CD14-positive monocyte (primary cell): ENCODE results near the gene NECAB2. TPM values are rescaled to one million over a fixed set of nuclear protein-coding genes. Genes with fewer than 3 reads are reported as not detected.

Experiments used
- DNase-seq, 3 donors: peaks; one replicate each; pipeline ENCODE4 v3.0.0-alpha.2; 2011 to 2022
- H2AFZ ChIP-seq: 2 replicates; pipeline ENCODE4 v1.6.0; 2012; ENCODE audit warnings: mild to moderate bottlenecking, low read depth, low read length, inconsistent platforms; ENCODE audit not compliant: insufficient read depth, poor library complexity, severe bottlenecking
- H3K27ac ChIP-seq, 2 donors: 1 replicate in 1 of 2; 2 replicates in 1 of 2; pipeline ENCODE4 v1.5.1; 2012 to 2013; ENCODE audit warnings: low read length in 2 of 2, control low read depth in 1 of 2, inconsistent platforms in 1 of 2, low read depth in 1 of 2, mild to moderate bottlenecking in 1 of 2
- H3K27me3 ChIP-seq, 2 donors: one replicate each; pipeline versions ENCODE4 v1.6.0 to v1.6.1; 2011 to 2013; ENCODE audit warnings: low read length in 2 of 2; ENCODE audit not compliant: control insufficient read depth in 2 of 2, insufficient read depth in 2 of 2
- H3K36me3 ChIP-seq, 2 donors: replicated peaks in 1 of 2; 1 replicate in 1 of 2; 2 replicates in 1 of 2; pipeline versions ENCODE4 v1.5.1 to v1.6.1; 2012 to 2013; ENCODE audit warnings: low read length in 2 of 2, control low read depth in 1 of 2, inconsistent platforms in 1 of 2, mild to moderate bottlenecking in 1 of 2; ENCODE audit not compliant: insufficient read depth in 2 of 2, control insufficient read depth in 1 of 2
- H3K4me1 ChIP-seq, 2 donors: 1 replicate in 1 of 2; 2 replicates in 1 of 2; pipeline versions ENCODE4 v1.5.1 to v1.6.1; 2012 to 2013; ENCODE audit warnings: low read length in 2 of 2, control low read depth in 1 of 2, inconsistent platforms in 1 of 2, mild to moderate bottlenecking in 1 of 2, moderate library complexity in 1 of 2; ENCODE audit not compliant: insufficient read depth in 2 of 2, control insufficient read depth in 1 of 2
- H3K4me2 ChIP-seq: replicated peaks from 2 replicates; pipeline ENCODE3; 2012; ENCODE audit warnings: low read length, moderate library complexity, mild to moderate bottlenecking; ENCODE audit not compliant: poor library complexity, severe bottlenecking; ENCODE audit errors: extremely low read depth
- H3K4me3 ChIP-seq, 3 experiments: fragments of 200-600 bp in 1 of 3; sonication (generic) in 1 of 3; replicated peaks in 1 of 3; 1 replicate in 2 of 3; 2 replicates in 1 of 3; pipeline ENCODE4 v1.5.1; 2011 to 2013; ENCODE audit warnings: low read length in 3 of 3, mild to moderate bottlenecking in 3 of 3, control low read depth in 2 of 3, low read depth in 2 of 3, inconsistent platforms in 1 of 3, moderate library complexity in 1 of 3
- H3K79me2 ChIP-seq: 2 replicates; pipeline ENCODE4 v1.6.0; 2012; ENCODE audit warnings: mild to moderate bottlenecking, control low read depth, inconsistent platforms, low read length, moderate library complexity; ENCODE audit not compliant: insufficient read depth
- H3K9ac ChIP-seq: 2 replicates; pipeline ENCODE4 v1.6.0; 2017; ENCODE audit warnings: low read length, mild to moderate bottlenecking; ENCODE audit not compliant: insufficient read depth, poor library complexity, severe bottlenecking
- H3K9me3 ChIP-seq, 2 donors: replicated peaks in 1 of 2; 1 replicate in 1 of 2; 2 replicates in 1 of 2; pipeline versions ENCODE4 v1.5.1 to v1.6.1; 2012 to 2013; ENCODE audit warnings: low read length in 2 of 2, control low read depth in 1 of 2; ENCODE audit not compliant: control insufficient read depth in 1 of 2, insufficient read depth in 1 of 2
- H4K20me1 ChIP-seq: 2 replicates; pipeline ENCODE4 v1.6.0; 2012; ENCODE audit warnings: mild to moderate bottlenecking, low read length, control low read depth, moderate library complexity; ENCODE audit not compliant: insufficient read depth
- H3K27ac Mint-ChIP-seq, 7 donors: one replicate each; pipeline ENCODE4 v1.8.0; 2020; ENCODE audit warnings: mild to moderate bottlenecking in 7 of 7, mixed read lengths in 7 of 7, moderate library complexity in 6 of 7, inconsistent platforms in 2 of 7
- H3K27me3 Mint-ChIP-seq, 3 donors: one replicate each; pipeline ENCODE4 v1.8.0; 2021 to 2022; ENCODE audit warnings: low read depth in 3 of 3, mild to moderate bottlenecking in 3 of 3, mixed read lengths in 3 of 3, moderate library complexity in 3 of 3, inconsistent platforms in 1 of 3
- H3K36me3 Mint-ChIP-seq, 2 donors: one replicate each; pipeline ENCODE4 v1.8.0; 2020; ENCODE audit warnings: mixed read lengths in 2 of 2, inconsistent platforms in 1 of 2, mild to moderate bottlenecking in 1 of 2
- H3K4me1 Mint-ChIP-seq: one replicate; pipeline ENCODE4 v1.8.0; 2020; ENCODE audit warnings: mild to moderate bottlenecking, mixed read lengths
- H3K4me3 Mint-ChIP-seq, 2 donors: one replicate each; pipeline ENCODE4 v1.8.0; 2020; ENCODE audit warnings: mild to moderate bottlenecking in 2 of 2, mixed read lengths in 2 of 2, moderate library complexity in 1 of 2
- H3K9me3 Mint-ChIP-seq, 7 donors: one replicate each; pipeline ENCODE4 v1.8.0; 2020 to 2022; ENCODE audit warnings: mixed read lengths in 7 of 7, mild to moderate bottlenecking in 6 of 7, moderate library complexity in 6 of 7, inconsistent platforms in 2 of 7
- CTCF ChIP-seq: fragments of 200-600 bp; IDR thresholded peaks from one replicate; pipeline ENCODE4 v1.8.0; 2022; ENCODE audit warnings: antibody characterized with exemption, mild to moderate bottlenecking
- WGBS: methylation state at CpG from one replicate; pipeline ENCODE4 v1.1.5; 2013; ENCODE audit warnings: missing lambda C conversion rate; ENCODE audit not compliant: insufficient coverage; 5-methylcytosine and 5-hydroxymethylcytosine counted together
- intact Hi-C, 2 donors: fragments of 100-400 bp; cut with micrococcal nuclease; formaldehyde crosslinking; loops; one replicate each; pipeline versions ENCODE4 v1.15.0 to v1.15.1; 2023
- polyA plus RNA-seq, 3 donors: library from polyadenylated mRNA; depleted of rRNA in 1 of 3; unstranded in 2 of 3; stranded (reverse) in 1 of 3; fragments of 300-500 nt in 2 of 3; fragments of >200 nt in 1 of 3; fragmentation: Illumina TruSeq in 2 of 3; gene quantifications; 1 replicate in 2 of 3; 2 replicates in 1 of 3; pipeline ENCODE4 v1.2.3, GENCODE V29; 2012 to 2021

The NECAB2 gene
- polyA plus RNA-seq, 3 donors, result 0.33 to 1.4 (median 0.52) TPM

- H3K27ac Mint-ChIP-seq, result no peak overlapping the region
These were observed 30.8 kb upstream of the NECAB2 start for GRCh38 chr16:83937267-83937666.

More at GRCh38 chr16:83937267-83937666, 30.8 kb upstream of the NECAB2 start:
- peaks cover 13% of the 10 kb centered on the region for H3K4me1 Mint-ChIP-seq
- Histone ChIP-seq H3K4me2 (no peak overlapping the region), H3K9ac (no peak overlapping the region), H3K79me2 (no peaks in the 10 kb centered on the region), H3K36me3 (no peaks in the 10 kb centered on the region), H3K27me3 (no peaks in the 10 kb centered on the region), H3K27ac (no peak overlapping the region), H4K20me1 (no peaks in the 10 kb centered on the region), H3K4me3 (no peak overlapping the region), H3K9me3 (no peaks in the 10 kb centered on the region), H2AFZ (no peak overlapping the region), H3K4me1 (peaks cover 16 to 17% of the 10 kb centered on the region in 2 donors)
- H3K36me3 Mint-ChIP-seq, result peaks cover 7 to 9% of the 10 kb centered on the region in 2 donors
- 94% methylated on average over 2 of the region's 2 CpGs for WGBS
- TF ChIP-seq CTCF, result no peak
- H3K9me3 Mint-ChIP-seq, result peaks cover 0 to 11% (median 2%) of the 10 kb centered on the region in 7 donors
- H3K27me3 Mint-ChIP-seq, result peaks cover 3 to 7% (median 6%) of the 10 kb centered on the region in 3 donors
- intact Hi-C loops, result no loop called here
- H3K4me3 Mint-ChIP-seq, result no peak overlapping the region
- no peak for DNase-seq
